NCI-H187 (cell line): Measurements from ENCODE around the gene ANKRD33B.
"Not testable (repeated sequence)": the region's sequence is repeated elsewhere in the genome, so short reads cannot be mapped to it uniquely, and the experiment has no call there.

Experiments
- DNase-seq, 2 experiments: peaks; one replicate each; lab custom pipeline; 2025; lab: John Stamatoyannopoulos, UW

The ANKRD33B gene

DNA sequence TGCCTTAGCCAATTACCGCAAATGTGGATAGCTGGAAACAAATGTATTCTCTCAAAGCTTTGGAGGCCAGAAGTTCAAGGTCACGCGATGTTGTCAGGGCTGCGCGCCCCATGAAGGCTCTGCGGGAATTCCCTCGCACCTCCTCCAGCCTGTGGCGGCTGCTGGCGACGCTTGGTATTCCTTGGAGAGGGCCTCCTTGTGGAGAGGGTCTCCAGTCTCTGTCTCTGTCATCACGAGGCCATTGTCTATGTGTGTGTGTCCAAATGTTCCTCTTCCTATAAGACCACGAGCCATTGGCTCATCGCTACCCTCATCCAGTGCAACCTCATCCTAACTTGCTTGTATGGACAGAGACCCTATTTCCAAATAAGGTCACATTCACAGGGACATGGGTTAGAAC lies 97.5 kb downstream of the ANKRD33B start:
- no peak for DNase-seq

DNA sequence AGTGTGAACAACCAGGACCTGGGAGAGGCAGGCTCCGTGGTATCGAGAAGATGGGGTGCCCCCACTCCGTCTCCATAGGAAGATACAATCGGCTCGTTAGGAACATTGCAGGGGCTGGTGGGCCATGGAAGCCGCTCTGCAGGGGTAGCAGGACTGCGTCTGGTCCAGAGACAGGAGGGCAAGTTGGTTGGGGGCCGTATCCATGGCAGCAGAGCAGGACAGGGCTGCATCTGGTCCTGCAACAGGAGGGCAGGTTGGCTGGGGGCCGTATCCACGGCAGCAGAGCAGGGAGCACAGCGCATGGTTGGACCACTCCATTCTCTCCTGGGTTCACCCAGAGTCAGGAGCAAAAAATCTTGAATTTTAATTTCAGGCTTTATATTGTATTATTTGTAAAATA lies 98.2 kb downstream of the ANKRD33B start:
- no peak for DNase-seq

DNA sequence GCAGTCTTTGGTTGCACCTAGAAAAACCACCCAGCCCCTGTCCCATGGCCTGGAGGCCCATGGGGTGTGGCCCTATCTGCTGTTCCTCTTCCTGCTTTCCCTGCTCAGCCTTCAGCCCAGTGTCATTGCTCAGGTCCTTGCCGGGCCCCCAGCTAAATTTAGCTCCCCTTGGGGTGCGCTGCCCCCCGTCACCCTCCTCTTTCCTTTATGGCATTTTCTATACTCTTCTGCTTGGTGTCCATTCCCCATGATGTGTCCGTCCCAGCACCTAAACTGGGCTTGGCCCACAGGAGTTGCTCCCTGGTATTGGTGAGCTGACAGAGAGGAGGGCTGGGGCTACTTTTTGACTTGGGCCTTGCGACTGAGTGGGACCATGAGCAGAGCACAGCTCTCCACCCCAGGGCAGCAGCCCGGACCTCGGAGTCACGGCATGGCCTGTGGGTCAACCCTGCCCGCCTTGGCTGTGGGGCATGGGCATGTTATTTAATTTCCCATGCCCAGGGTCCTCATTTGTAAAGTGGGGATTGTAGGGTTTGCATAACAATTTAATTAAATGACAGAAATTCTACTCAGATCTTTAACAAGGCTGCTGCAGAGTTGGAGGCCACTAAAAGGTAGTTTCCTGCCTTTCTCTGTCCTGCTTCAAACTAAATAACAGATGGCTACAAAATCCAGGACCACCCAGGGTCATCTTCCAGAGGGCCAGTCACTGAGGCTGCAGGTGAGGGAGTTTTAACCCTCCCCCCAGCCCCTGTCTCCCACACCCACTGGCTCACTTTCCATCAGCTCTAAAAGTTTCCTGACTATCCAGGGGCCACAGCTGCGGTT lies 99.0 kb downstream of the ANKRD33B start:
- no peak for DNase-seq

DNA sequence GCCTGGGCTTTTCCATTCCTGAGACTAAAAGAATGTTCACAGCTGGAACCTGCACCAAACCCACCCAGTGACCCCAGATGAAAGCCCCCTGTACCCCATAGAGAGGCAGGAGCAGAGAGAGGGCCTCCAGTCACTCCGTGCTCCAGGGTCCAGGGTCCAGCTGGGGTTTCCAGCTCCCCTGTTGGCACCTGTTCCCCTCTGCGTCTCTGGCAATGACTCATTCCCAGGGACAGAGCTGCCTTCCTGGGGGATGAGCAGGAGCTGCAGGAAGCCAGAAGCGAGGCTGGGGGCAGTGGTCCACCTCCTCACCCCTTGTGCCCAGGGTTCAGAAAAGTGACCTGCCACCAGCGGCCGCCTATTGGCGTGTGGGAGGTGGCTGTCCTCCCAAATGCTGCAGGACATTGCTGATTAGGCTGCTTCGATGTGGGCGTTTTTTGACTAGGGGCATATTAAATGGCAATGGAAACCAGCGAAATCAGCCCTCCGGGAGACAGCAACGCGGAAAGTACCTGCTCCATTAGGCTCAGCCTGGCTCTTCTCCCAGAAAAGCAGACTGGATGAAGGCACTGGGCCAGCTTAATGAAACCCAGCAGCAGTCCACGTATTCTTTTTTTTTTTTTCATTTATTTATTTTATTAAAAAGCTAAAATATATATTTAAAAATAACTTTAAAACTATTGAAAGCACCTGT lies 99.8 kb downstream of the ANKRD33B start:
- no peak for DNase-seq

DNA sequence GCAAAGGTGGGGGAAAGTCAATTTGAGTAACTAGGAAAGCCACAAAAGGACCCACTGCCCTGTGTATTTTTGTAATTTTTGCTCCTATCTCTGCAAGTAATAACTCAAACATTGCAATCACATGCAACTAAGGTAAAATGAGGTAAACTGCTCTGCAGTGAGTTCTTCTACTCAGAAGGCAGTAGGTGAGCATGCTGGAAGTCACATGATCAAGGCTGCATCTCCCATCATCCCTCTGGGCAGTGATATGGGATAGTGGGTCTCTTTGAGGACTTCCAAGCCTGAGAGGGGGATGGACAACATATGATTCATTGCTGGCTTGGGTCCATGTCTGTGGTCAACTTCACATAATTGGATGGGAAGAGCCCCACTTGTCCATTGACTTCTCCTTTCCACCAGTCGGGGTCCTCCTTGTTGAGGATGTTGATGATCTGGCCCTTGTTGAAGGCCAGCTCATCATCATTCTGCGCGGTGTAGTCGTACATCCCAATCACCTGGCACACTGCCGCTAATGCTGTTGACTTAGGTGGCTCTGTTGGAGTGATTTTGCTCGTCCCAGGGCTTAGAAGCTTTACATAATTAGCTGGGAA lies 100.4 kb downstream of the ANKRD33B start:
- not testable (repeated sequence) for DNase-seq

DNA sequence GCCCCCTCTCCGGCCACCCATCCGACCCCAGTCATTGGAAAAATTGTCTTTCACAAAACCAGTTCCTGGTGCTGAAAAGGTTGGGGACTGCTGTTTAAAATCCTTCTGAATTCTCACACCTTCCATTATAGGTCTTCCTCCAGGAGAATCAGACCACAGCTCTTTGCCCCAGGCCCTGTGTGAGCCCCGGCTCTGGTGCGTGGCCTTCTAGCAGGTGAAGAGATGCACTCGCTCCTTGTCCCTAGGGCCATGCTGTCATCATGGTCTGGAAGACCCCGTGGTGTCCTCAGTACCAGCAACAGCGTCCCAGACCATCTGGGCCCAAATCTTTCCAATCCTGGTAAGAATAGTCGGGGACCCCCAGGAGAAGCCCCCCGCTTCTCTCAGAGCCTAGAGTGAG lies 101.9 kb downstream of the ANKRD33B start:
- no peak for DNase-seq

DNA sequence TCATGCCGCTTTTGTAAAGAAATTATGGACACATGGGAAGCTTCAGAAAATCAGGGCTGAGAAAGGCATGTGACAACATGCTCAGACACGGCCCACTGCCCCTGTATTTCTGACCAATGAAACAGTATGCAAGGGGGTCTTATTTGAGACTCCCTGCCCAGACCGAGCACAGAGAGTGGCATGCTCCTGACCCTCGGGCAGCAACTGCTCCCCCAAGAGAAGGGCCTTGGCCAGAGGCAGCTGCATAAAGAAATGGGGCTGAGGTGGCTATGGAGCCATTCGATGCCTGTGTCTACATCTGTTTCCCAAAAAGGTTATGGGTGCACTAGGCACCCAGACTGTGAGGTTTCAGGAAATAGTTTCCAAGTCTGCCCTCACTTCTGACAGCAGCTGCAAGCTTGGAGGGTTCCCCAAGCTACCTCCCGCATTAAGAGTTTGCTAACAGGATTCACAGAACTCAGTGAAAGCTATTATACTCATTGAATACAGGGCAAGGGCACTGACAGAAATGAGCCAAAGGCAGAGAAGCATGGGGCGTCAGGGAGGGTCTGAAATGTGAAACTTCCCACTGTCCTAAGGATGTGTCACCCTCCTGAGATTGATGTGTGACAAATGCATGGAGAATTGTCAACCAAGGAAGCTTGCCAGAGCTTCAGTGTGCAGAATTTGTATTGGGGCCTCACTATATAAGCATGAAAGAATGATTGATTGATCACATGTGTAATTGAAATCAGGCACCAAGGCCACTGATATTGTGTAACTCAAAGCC lies 102.8 kb downstream of the ANKRD33B start:
- no peak for DNase-seq

DNA sequence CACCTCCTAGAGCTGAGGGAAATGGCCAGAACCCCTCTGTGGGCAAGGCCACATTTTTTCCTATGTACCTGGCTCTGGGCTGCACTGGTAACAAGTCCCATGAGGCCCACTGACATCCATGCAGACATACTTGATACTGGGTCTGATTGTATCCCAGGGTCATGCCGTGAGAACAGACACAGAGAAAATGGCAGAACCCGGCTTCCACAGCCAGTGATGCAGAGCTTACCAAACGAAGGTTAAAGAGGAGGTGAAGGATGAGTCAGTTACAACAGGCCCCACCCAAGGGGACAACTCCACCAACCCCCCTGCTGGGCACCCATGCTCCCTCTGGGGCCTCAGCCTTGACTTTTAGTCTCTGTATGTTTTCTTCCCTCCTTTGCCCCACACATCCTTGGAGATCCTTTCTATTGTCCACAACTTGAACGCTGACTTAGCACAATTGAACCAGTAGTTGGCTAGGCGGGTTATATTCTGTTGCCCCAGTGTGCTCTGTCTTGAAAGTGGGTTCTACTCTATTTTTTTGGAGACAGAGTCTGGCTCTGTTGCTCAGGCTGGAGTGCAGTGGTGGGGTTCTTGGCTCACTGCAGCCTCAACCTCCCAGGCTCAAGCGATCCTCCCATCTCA lies 103.7 kb downstream of the ANKRD33B start:
- DNase-seq = no peak

DNA sequence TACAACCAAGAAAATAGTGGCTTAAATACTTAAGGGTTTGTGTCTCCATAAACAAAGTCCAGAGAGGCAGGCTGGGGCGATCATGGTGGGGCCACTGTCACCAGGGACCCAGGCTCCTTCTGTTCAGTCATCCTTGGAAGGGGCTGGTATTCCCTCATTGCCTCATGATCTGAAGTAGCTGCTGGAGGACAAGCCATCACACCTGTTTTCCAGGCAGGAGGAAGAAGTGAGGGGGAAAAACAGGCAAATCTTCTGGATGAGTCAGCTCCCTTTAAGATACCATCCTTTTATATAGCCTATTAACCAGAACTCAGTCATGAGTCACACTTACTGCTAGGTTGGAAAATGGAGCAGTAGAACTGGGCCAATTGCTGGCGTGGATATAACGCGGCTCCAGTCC lies 104.8 kb downstream of the ANKRD33B start:
- no peak for DNase-seq

DNA sequence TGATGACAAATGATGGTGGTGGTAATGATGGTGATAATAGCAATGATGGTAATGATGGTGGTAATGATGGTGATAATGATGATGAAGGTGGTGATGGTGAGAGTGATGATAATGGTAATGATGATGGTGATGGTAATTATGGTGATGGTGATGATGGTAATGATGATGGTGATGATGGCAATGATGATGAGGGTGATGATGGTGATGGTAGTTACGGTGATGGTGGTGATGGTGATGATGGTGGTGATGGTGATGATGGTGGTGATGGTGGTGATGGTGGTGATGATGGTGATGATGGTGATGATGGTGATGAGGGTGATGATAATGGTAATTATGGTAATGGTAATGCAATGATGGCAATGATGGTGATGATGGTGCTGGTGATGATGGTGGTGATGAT lies 106.1 kb downstream of the ANKRD33B start:
- DNase-seq = no peak

DNA sequence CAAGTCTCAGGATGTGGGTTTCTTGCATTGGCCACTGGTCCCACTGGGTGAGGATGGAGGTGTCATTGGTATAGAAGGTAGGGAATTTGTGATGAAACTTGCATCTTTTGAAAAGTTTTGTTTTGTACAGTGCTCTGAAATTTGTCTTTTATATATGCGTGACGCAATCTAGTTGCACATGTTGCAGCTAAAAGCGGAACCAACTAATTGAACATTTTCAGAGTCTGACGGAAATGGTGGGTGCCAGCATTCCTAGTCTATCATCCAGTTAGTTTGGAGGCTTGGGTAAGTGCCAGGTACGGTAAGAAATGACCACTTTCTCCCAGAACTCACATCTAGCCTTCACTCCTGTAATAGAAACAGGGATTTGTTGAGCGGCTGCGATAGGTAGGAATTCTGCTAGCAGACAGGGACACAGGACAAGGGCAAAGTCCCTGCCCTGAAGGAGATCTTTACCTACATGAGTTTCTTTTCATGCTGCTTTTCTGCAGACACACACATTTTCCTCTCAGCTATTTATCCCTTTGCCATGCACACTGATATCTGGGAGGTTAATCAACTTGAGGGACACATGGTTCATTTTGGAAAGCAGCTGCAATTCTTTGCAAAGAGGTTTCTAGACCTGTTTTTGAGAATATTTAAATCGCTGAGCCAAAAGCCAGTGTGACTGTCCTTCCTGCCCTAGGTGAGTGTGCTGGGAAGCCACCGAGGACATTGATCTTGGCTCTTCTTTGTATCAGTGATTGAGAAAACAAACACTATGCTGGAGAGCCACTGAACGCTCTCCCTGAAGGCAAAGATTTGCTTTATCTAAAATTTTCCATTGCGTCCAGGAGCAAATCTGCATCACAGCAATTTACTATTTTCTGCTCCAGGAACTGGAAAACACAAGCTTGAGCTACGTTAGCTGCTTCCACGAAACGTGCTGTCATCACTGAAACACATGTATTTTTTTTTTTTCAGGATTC lies 107.5 kb downstream of the ANKRD33B start:
- DNase-seq = no peak

DNA sequence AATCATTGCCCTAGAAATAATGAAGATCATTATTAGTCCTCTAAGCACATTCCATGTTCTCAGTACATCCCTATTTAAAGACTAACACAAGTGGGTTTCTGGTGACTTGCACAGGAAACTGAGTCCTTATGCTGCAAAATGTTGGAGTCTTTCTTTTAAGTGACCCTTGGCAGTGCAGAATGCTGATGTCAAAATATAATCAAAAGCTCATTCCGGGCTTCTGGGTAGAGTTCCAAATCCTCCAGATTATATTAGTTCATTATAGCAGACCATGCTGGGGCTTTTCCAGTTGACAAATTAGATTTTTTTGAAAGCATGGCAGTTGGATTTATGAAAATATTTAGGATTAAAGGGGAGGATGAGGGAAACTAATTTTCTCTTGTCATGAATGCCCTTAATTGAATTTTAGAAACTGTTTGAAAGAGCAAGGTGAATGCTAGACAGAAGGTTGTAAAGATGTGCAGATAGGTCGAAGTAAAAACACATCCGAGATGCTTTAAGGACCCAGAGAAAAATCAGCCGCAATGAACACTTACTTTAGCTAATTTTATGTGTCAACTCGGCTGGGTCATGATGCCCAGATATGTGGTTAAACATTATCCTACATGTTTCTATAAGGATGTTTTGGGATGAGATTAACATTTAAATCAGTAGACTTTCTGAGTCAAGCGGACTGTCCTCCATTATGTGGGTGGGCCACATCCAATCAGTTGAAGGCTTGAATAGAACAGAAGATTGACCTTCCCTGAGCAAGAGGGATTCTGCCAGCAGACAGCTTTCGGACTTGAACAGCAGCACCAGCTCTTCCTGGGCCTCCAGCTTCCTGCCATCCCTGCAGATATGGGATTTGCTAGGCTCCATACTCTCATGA lies 108.5 kb downstream of the ANKRD33B start:
- DNase-seq = no peak

DNA sequence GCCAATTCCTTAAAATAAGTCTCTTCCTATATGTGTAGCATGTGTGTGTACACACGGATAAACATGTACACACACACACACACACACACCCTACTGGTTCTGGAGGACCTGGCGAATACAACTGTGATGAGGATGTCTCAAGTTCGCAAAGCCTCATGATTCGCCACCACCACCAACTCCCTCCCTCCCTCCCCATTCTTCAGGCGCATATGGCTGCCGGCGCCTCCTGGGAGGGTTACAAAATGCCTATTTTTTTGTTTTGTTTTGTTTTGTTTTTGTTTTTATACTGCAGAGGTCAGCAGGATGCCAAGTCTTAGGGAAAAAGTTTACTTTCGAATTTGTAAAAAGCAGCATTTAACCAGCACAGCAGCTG lies 109.1 kb downstream of the ANKRD33B start:
- DNase-seq = no peak

DNA sequence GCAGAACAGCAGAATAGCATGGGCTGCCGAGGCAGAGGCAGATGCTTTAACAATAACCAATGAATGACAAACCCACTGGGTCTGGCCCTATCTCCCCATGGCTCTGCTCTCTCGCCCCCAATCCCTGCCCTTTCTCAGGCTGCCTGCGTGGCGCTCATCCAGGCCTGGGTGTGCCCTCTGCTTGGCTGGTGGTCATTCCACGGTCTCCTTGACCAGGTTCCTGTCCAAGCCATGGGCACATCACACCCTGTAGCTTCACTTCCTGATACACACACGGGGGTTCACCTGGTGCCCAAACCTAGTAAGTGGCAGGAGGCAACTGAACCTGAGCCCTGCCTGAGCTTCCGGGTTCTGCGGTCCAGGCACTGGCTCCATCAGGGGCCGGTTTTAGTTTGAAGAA lies 109.5 kb downstream of the ANKRD33B start:
- no peak for DNase-seq

DNA sequence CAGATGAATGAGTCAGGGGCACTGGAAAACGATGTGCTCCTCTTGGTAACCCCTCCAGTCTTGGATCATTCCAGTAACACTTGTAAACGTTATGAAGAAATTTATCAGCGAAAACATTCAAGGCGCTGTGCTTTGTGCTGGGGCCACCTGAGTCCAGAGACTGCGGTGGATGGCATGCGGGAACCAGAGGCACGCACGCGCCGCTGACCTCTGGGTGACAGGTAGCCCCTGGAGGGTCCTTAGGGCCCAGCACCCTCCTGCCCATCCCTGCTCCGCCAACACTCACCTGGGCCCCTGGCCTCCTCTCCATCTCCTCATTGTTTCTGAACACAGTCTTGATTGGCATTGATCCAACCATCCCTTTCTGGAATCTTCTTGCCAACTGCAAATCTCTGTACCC lies 110.2 kb downstream of the ANKRD33B start:
- DNase-seq = no peak

DNA sequence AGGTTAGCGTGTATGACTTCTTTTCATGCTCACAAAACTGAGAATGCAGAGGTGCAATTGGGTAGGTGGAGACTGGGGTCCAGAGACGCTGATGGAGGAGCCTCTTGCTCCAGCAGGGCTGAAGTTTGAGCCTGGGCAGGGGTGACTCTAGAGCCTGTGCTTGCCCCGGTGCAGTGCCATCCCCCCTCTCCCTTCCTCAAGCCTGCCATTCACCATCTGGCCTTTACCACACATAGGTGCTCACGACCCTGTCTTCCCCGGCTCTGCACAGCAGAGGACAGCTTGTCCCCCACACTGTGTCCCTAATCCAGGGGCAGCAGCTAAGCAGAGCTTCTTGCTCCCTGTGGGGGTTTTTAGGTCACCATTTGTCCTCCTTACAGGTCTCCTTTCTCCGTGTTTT lies 110.7 kb downstream of the ANKRD33B start:
- no peak for DNase-seq

DNA sequence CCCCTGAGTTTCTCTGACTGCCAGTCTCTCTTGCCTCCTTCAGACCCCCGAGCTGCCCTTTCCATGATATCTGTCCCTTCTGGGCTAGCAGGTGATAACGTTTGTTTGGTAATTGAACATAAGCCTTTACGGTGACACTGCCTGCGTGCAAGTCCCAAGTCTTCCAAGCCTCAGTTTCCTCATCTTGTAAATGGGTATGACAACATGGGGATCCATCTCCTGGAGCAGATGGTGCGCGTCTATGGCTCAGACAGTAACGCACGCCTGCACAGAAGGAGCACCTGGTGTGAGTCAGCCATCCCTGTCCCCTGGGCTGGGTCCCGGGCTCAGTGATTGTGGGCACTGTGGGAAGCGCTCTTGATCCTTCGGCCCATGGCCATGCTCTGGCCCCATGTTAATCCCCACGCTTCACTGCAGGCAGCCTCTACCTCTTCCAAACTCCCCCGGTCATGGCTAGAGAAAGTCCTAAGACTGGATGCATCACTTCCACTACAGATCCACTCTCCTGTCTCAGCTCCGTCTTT lies 111.4 kb downstream of the ANKRD33B start:
- DNase-seq = no peak

DNA sequence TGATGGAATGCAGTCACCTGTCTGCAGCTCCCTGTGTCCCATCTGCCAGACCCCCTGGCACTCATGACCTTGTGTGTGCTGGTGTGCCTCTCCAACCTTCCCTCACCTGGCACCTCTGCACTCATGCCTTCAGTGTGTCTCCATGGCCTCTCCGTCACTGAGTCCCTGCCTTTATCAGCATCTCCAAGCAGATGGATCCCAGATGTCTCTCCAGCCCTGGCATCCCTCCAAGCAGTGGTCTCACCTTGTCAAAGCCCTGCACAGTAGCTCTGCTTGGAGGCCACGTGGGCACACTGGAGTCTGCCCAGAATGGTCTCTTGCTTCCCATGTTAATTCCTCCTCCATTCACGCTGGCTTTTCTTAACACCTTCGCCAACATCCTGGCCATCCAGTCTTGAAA lies 112.4 kb downstream of the ANKRD33B start:
- no peak for DNase-seq

DNA sequence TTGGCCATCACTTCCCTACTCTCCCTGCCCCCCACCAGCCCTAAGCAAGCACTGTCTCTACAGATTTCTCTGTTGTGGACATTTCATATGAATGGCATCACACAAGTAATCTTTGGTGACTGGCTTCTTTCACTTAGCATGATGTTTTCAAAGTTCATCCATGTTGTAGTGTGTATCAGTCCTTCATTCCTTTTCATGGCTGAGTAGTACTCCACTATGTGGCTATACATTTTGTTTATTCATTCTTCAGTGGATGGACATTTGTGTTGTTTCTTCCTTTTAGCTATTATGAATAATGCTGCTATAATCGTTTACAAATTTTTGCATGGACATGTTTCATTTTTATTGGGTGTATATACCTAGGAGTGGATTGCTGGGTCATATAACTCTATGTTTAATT lies 113.1 kb downstream of the ANKRD33B start:
- DNase-seq = no peak

DNA sequence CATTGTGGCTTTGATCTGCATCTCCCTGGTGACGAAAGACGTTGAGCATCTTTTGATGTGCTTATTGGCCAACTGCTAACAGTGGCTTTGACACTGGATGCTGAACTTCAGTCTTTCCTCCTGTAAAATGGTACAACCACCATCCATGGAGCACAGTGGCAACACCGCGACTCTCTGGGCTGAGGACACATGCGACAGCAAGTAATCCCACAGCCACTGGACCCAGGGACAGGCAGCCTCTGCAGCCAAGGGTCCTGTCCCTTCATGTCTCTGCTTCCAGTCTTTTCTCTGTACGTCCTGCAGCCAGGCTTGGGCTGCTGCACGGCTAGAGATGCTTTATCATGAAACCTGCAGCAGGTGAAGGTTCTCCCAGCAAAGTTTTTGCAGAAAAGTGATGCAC lies 113.7 kb downstream of the ANKRD33B start:
- DNase-seq = no peak
